ENCODE results near the gene ZBTB4. TPM values are rescaled to one million over a fixed set of nuclear protein-coding genes. Genes with fewer than 3 reads are reported as not detected.
A peak's percentile ranks its signal among the peaks of the same experiment; 100 is the strongest.

The ZBTB4 gene
- total and polyA plus RNA-seq, 2 experiments from 2014 or later, result 3.6 to 11.2 TPM

- Histone ChIP-seq H3K4me1 (ENCODE audit: insufficient read depth) (no peaks in the 10 kb centered on the region), H3K9me2 (ENCODE audit: insufficient read depth) (no peaks in the 10 kb centered on the region), H2AFZ (no peak overlapping the region), H3K4me2 (no peak overlapping the region), H3K79me2 (replicated peaks; ENCODE audit: insufficient read depth) (no peaks in the 10 kb centered on the region; the same call in 1 of the 2 replicates), H4K20me1 (replicated peaks; ENCODE audit: insufficient read depth) (peaks cover 8% of the 10 kb centered on the region; the same call in 1 of the 2 replicates), H3K27ac (ENCODE audit: low read depth) (no peak overlapping the region), H3F3A (replicated peaks; ENCODE audit: low read depth) (peaks cover 7% of the 10 kb centered on the region; the same call in 1 of the 2 replicates), H3K4me3 (no peak overlapping the region), H3K36me3 (ENCODE audit: insufficient read depth) (peaks cover 78% of the 10 kb centered on the region), H3K27me3 (ENCODE audit: insufficient read depth) (no peaks in the 10 kb centered on the region)
- DNase-seq (ENCODE audit: low spot score) (peak; percentile 78), ATAC-seq (peak; percentile 91)
- Mint-ChIP-seq H3K27ac (no peak overlapping the region), H3K9me3 (no peaks in the 10 kb centered on the region), H3K4me1 (no peaks in the 10 kb centered on the region), H3K4me3 (no peak overlapping the region), H3K27me3 (ENCODE audit: insufficient read depth, low read depth, poor library complexity) (peaks cover 2% of the 10 kb centered on the region), H3K36me3 (ENCODE audit: low read depth) (peaks cover 94% of the 10 kb centered on the region)
- TF ChIP-seq NANOG (IDR thresholded peaks at IDR 0.05; ENCODE audit: borderline replicate concordance) (no peak), CTCF (conservative IDR thresholded peaks at IDR 0.05; ENCODE audit: low read depth in 2 of 2) (peak; percentile 52 to 78)
Observed at GRCh38 chr17:7502987-7503386, 23.6 kb upstream of the ZBTB4 start.

GRCh38 chr17:7502171-7502847 is 22.9 kb upstream of the ZBTB4 start:
- Histone ChIP-seq H3K9me2 (ENCODE audit: insufficient read depth) (no peaks in the 10 kb centered on the region), H3K27ac (ENCODE audit: low read depth) (no peak overlapping the region), H3K4me1 (ENCODE audit: insufficient read depth) (no peaks in the 10 kb centered on the region), H3F3A (replicated peaks; ENCODE audit: low read depth) (peaks cover 7% of the 10 kb centered on the region; the same call in 1 of the 2 replicates), H3K36me3 (ENCODE audit: insufficient read depth) (peaks cover 73% of the 10 kb centered on the region), H3K4me3 (no peak overlapping the region), H3K79me2 (replicated peaks; ENCODE audit: insufficient read depth) (no peaks in the 10 kb centered on the region; the same call in 1 of the 2 replicates), H3K27me3 (ENCODE audit: insufficient read depth) (no peaks in the 10 kb centered on the region), H2AFZ (no peak overlapping the region), H3K4me2 (no peak overlapping the region), H4K20me1 (replicated peaks; ENCODE audit: insufficient read depth) (peaks cover 6% of the 10 kb centered on the region; the same call in 1 of the 2 replicates)
- ATAC-seq, result 0 out of 3 replicates have a peak, but pooled peaks have one; percentile 22
- Mint-ChIP-seq H3K27ac (no peak overlapping the region), H3K27me3 (ENCODE audit: insufficient read depth, low read depth, poor library complexity) (peaks cover 2% of the 10 kb centered on the region), H3K4me3 (no peak overlapping the region; the same call in 2 of the 3 replicates), H3K4me1 (no peaks in the 10 kb centered on the region), H3K9me3 (no peaks in the 10 kb centered on the region), H3K36me3 (ENCODE audit: low read depth) (peaks cover 95% of the 10 kb centered on the region)
- no peak for DNase-seq (ENCODE audit: low spot score)
- TF ChIP-seq ZNF462 (CRISPR knock-in tag; IDR thresholded peaks at IDR 0.05) (no peak), POLR2AphosphoS5 (IDR thresholded peaks at IDR 0.05; ENCODE audit: low read depth) (no peak), ETS1 (IDR thresholded peaks at IDR 0.05) (no peak), JUNB (IDR thresholded peaks at IDR 0.05; ENCODE audit: unreplicated experiment) (no peak), NANOG (IDR thresholded peaks at IDR 0.05; ENCODE audit: borderline replicate concordance) (no peak), ZNF114 (CRISPR knock-in tag; IDR thresholded peaks at IDR 0.05) (no peak)
